Measurements from ENCODE around the gene ZDHHC22. TPM values are rescaled to one million over a fixed set of nuclear protein-coding genes. Genes with fewer than 3 reads are reported as not detected.
A peak's percentile ranks its signal among the peaks of the same experiment; 100 is the strongest.

The ZDHHC22 gene
- total RNA-seq, 1 experiment from 2014 or later: 11.3 TPM

- TF ChIP-seq CTCF (conservative IDR thresholded peaks at IDR 0.05): no peak
- Histone ChIP-seq H3K4me1 (ENCODE audit: insufficient read depth, low read length) (peaks cover 10% of the 10 kb centered on the region; the same call in 1 of the 2 replicates), H2BK12ac (ENCODE audit: insufficient read length, low read depth, low read length) (peak overlapping the region; percentile 91), H2BK5ac (ENCODE audit: insufficient read length, low read length) (no peak overlapping the region), H3K79me1 (ENCODE audit: insufficient read depth, low read depth, low read length, poor library complexity, severe bottlenecking) (no peaks in the 10 kb centered on the region), H3K18ac (ENCODE audit: insufficient read length, low read depth, low read length) (peak overlapping the region; percentile 66), H3K4me2 (ENCODE audit: insufficient read depth, insufficient read length, low read length) (no peak overlapping the region), H3K23ac (ENCODE audit: insufficient read length, low read depth, low read length) (no peak overlapping the region), H2BK15ac (ENCODE audit: low read depth, low read length) (no peak overlapping the region), H2AFZ (ENCODE audit: low read length) (no peak overlapping the region), H4K5ac (ENCODE audit: insufficient read length, low read depth, low read length) (no peak overlapping the region), H3K9ac (ENCODE audit: extremely low read depth, insufficient read length, low read length) (no peak overlapping the region), H2BK120ac (ENCODE audit: low read depth, low read length, poor library complexity, severe bottlenecking) (no peak overlapping the region), H3K27me3 (ENCODE audit: insufficient read depth, low read length) (no peaks in the 10 kb centered on the region), H3T11ph (ENCODE audit: low read length) (peak overlapping the region; percentile 1), H4K20me1 (ENCODE audit: control insufficient read depth, insufficient read depth, insufficient read length) (no peaks in the 10 kb centered on the region), H3K9me3 (ENCODE audit: control insufficient read depth, low read depth, low read length) (peaks cover 10% of the 10 kb centered on the region), H4K91ac (ENCODE audit: insufficient read length, low read depth, low read length) (no peak overlapping the region), H3K79me2 (ENCODE audit: insufficient read depth, low read length) (no peaks in the 10 kb centered on the region), H2AK5ac (ENCODE audit: insufficient read length, low read length) (no peak overlapping the region), H2BK20ac (ENCODE audit: low read depth, low read length, poor library complexity, severe bottlenecking) (peak overlapping the region; percentile 50), H3K4ac (ENCODE audit: low read depth, low read length) (peak overlapping the region; percentile 44; the same call in 1 of the 2 replicates), H4K8ac (replicated peaks; ENCODE audit: insufficient read length, low read depth, low read length) (no peak overlapping the region), H3K23me2 (ENCODE audit: insufficient read length, low read depth, low read length, poor library complexity, severe bottlenecking) (no peaks in the 10 kb centered on the region), H3K27ac (ENCODE audit: insufficient read length, low read depth, low read length) (peak overlapping the region; percentile 6), H3K14ac (ENCODE audit: insufficient read depth, low read length) (peak overlapping the region; percentile 26; the same call in 1 of the 2 replicates), H3K56ac (ENCODE audit: insufficient read length, low read depth, low read length) (no peak overlapping the region)
- WGBS (ENCODE audit: extremely low coverage, insufficient read length, low lambda C conversion rate): no CpG with 5 or more reads among the region's 3 CpGs
- peaks cover 14 to 20% of the 10 kb centered on the region in 2 experiments for H3K9me3 Mint-ChIP-seq
- peak overlapping the region; percentile 94 to 98 (median 98) for H3K27ac Mint-ChIP-seq
- no peak for DNase-seq
- H3K4me1 Mint-ChIP-seq: peaks cover 46 to 49% of the 10 kb centered on the region in 2 experiments
- H3K4me3 Mint-ChIP-seq: peak overlapping the region in 1 of 2 experiments; percentile 3; a peak in 2 of 5 replicates
- H3K36me3 Mint-ChIP-seq (ENCODE audit: insufficient read depth in 1 of 3, low read depth in 3 of 3): peaks cover 7 to 15% (median 8%) of the 10 kb centered on the region in 3 experiments
- peaks cover 2% of the 10 kb centered on the region; the same call in 1 of the 2 replicates for H3K27me3 Mint-ChIP-seq (ENCODE audit: low read depth)
Observed at GRCh38 chr14:77087631-77088030, 54.0 kb downstream of the ZDHHC22 start.

Measured in H9 (cell line).